ENCODE measurements around the gene CRTC3. TPM values are rescaled to one million over a fixed set of nuclear protein-coding genes. Genes with fewer than 3 reads are reported as not detected.

Gene CRTC3
- total and polyA plus RNA-seq, 2 donors (not counting 3 experiments of a cell fraction or from before 2014, with no cell fraction given): 16.2 to 26.4 TPM

GRCh38 chr15:90618330-90619125 is 88.8 kb downstream of the CRTC3 start:
- no peak for FAIRE-seq
- no peaks in the 10 kb centered on the region for H3K79me2 ChIP-seq (ENCODE audit: control insufficient read depth, insufficient read depth, low read length)
- POLR2A ChIA-PET: no interaction called here

More at GRCh38 chr15:90618330-90619125, 88.8 kb downstream of the CRTC3 start:
- intact Hi-C loops (cut with micrococcal nuclease): no loop called here
- Histone ChIP-seq H4K20me1 (replicated peaks; ENCODE audit: control insufficient read depth, extremely low read depth, insufficient read depth, low read length) (no peaks in the 10 kb centered on the region), H3K9me1 (replicated peaks; ENCODE audit: control insufficient read depth, extremely low read depth, insufficient read depth, low read length) (no peaks in the 10 kb centered on the region), H3K27ac (ENCODE audit: insufficient read depth, low read depth, low read length) (no peak overlapping the region), H3K4me1 (ENCODE audit: control insufficient read depth, extremely low read depth, insufficient read depth, low read length) (peaks cover 5% of the 10 kb centered on the region), H3K9me3 (replicated peaks; ENCODE audit: control insufficient read depth, insufficient read depth, low read length) (no peaks in the 10 kb centered on the region), H3K9ac (replicated peaks; ENCODE audit: extremely low read depth, insufficient read depth, low read length) (no peak overlapping the region), H3K4me3 (replicated peaks in 1 of 3; ENCODE audit: insufficient read depth in 1 of 3, low read depth in 1 of 3, low read length in 3 of 3) (no peak overlapping the region), H3K27me3 (ENCODE audit: control insufficient read depth in 2 of 2, insufficient read depth in 2 of 2, low read length in 2 of 2) (no peaks in the 10 kb centered on the region), H3K4me2 (ENCODE audit: insufficient read depth, low read length) (no peak overlapping the region), H3K36me3 (ENCODE audit: control insufficient read depth in 2 of 2, extremely low read depth in 1 of 2, insufficient read depth in 2 of 2, low read length in 2 of 2) (peaks cover 0 to 4% of the 10 kb centered on the region in 2 experiments), H2AFZ (ENCODE audit: low read depth, low read length) (no peak overlapping the region)
- no TSS peak for BruUV-seq (replicated peaks)
- dilution Hi-C loops (cut with MboI; ENCODE audit: extremely low pct_ligation_motif_present, low sequenced_read_pairs): no loop called here
- CTCF ChIA-PET: interaction anchor here (1.8 kb wide), 1 partner anchor 14 kb away, joined by 5 read pairs; no protein-coding TSS in a partner anchor
- TF ChIP-seq MYC (IDR thresholded peaks at IDR 0.05; ENCODE audit: low read depth, low read length): no peak
- TF ChIP-seq POLR2AphosphoS5 (IDR thresholded peaks at IDR 0.05; ENCODE audit: insufficient read depth, low read depth, low read length): no peak
- no peak for TF ChIP-seq EZH2 (IDR thresholded peaks at IDR 0.05; ENCODE audit: borderline replicate concordance, low read depth, low read length, severe bottlenecking)
- no peak for TF ChIP-seq GATA2 (IDR thresholded peaks at IDR 0.05; ENCODE audit: insufficient read depth, insufficient read length, low read depth, low read length)
- no peak for TF ChIP-seq POLR2A (IDR thresholded peaks at IDR 0.05; ENCODE audit: low read depth, low read length)
- TF ChIP-seq CTCF (IDR thresholded peaks at IDR 0.05; ENCODE audit: extremely low read depth in 1 of 2, insufficient read depth in 1 of 2, low read depth in 1 of 2, low read length in 2 of 2): no peak
- no peak for TF ChIP-seq MAX (IDR thresholded peaks at IDR 0.05; ENCODE audit: insufficient read depth, insufficient read length)
- TF ChIP-seq JUN (IDR thresholded peaks at IDR 0.05; ENCODE audit: borderline replicate concordance, insufficient read depth, insufficient read length, low read depth): no peak
- no peak for TF ChIP-seq FOS (IDR thresholded peaks at IDR 0.05; ENCODE audit: borderline replicate concordance, insufficient read depth, low read length)
- no peak for DNase-seq (ENCODE audit: low read depth, low spot score)
